ENCODE data around the gene DDX6. TPM values are rescaled to one million over a fixed set of nuclear protein-coding genes. Genes with fewer than 3 reads are reported as not detected.

DDX6 gene
- polyA plus RNA-seq, 1 of the 3 experiments (the other 2 are of a cell fraction): 7.9 TPM

DNA sequence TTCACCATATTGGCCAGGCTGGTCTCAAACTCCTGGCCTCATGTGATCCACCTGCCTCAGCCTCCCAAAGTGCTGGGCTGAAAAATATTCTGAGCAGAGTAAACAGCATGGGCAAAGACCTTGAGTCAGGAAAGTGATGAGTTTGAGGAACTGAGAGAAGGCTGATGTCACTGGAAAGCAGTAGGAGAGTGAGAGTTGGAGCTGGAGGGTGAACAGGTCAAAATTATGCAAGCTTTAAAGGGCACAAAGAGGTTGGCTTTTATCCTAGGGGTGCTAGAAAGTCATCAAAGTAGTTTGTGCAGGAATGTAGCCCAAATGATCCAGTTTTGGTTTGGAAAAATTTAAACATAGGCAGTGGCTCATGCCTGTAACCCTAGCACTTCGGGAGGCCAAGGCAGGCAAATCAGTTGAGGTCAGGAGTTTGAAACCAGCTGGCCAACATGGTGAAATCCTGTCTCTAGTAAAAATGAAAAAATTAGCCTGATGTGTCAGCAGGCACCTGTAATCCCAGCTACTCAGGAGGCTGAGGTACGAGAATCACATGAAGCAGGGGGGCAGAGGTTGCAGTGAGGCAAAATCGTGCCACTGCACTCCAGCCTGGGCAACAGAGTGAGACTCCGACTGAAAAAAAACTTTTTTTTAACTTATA lies 48.1 kb upstream of the DDX6 start:
- Histone ChIP-seq H4K20me1 (ENCODE audit: insufficient read depth) (no peaks in the 10 kb centered on the region), H3K9me2 (no peaks in the 10 kb centered on the region), H3K4me2 (no peak overlapping the region), H3K27me3 (ENCODE audit: insufficient read depth) (no peaks in the 10 kb centered on the region), H3K4me1 (ENCODE audit: control insufficient read depth in 1 of 2, insufficient read depth in 2 of 2, low read depth in 1 of 2, low read length in 1 of 2) (no peaks in the 10 kb centered on the region), H3K9me3 (no peaks in the 10 kb centered on the region), H3K79me2 (ENCODE audit: insufficient read depth) (no peaks in the 10 kb centered on the region), H3K36me3 (replicated peaks in 1 of 2; ENCODE audit: control insufficient read depth in 1 of 2, insufficient read depth in 2 of 2, low read length in 1 of 2) (no peaks in the 10 kb centered on the region), H2AFZ (ENCODE audit: low read depth) (no peak overlapping the region), H3F3A (replicated peaks; ENCODE audit: insufficient read depth) (no peaks in the 10 kb centered on the region), H3K4me3 (ENCODE audit: low read depth in 2 of 2, low read length in 1 of 2) (no peak overlapping the region), H3K9ac (no peak overlapping the region), H3K27ac (ENCODE audit: low read depth in 2 of 2, low read length in 1 of 2) (no peak overlapping the region)
- ChIA-PET CTCF (interaction anchor here (0.7 kb wide), 1 partner anchor 1705 kb away, joined by 4 read pairs; no protein-coding TSS in a partner anchor), POLR2A (interaction anchor here (0.6 kb wide), 1 partner anchor 320 kb away, joined by 3 read pairs; no protein-coding TSS in a partner anchor)
- DNase-seq: no peak
- no peak for TF ChIP-seq MEF2A (IDR thresholded peaks at IDR 0.05; ENCODE audit: borderline replicate concordance, low read depth)
- no peak for TF ChIP-seq RAD21 (IDR thresholded peaks at IDR 0.05; ENCODE audit: low read length)
- no peak for TF ChIP-seq GATA2 (CRISPR knock-in tag; IDR thresholded peaks at IDR 0.05)
- TF ChIP-seq EP300 (IDR thresholded peaks at IDR 0.05; ENCODE audit: borderline replicate concordance in 1 of 2, low read depth in 1 of 2, low read length in 1 of 2): no peak
- no peak for TF ChIP-seq FOXJ3 (CRISPR knock-in tag; IDR thresholded peaks at IDR 0.05)
- TF ChIP-seq FOSL2 (IDR thresholded peaks at IDR 0.05; ENCODE audit: borderline replicate concordance, low read depth): no peak
- no peak for TF ChIP-seq SIN3A (IDR thresholded peaks at IDR 0.05; ENCODE audit: borderline replicate concordance, low read depth, low read length)
- TF ChIP-seq TEAD4 (IDR thresholded peaks at IDR 0.05; ENCODE audit: borderline replicate concordance, insufficient read depth): no peak
- no peak for TF ChIP-seq YY1 (IDR thresholded peaks at IDR 0.05; ENCODE audit: low read depth)
- TF ChIP-seq PBX3 (IDR thresholded peaks at IDR 0.05): no peak
- WGBS (ENCODE audit: low lambda C conversion rate): 86% methylated on average over 4 of the region's 4 CpGs

- ChIA-PET POLR2A (no interaction called here), CTCF (no interaction called here)
Measured at GRCh38 chr11:118837868-118838267, 46.9 kb upstream of the DDX6 start.

More at GRCh38 chr11:118837868-118838267, 46.9 kb upstream of the DDX6 start:
- no peaks in the 10 kb centered on the region for H3K9me3 ChIP-seq
- H3F3A ChIP-seq (replicated peaks; ENCODE audit: insufficient read depth): no peaks in the 10 kb centered on the region
- no peak overlapping the region for H3K4me3 ChIP-seq (ENCODE audit: low read depth in 2 of 2, low read length in 1 of 2)
- no peaks in the 10 kb centered on the region for H4K20me1 ChIP-seq (ENCODE audit: insufficient read depth)
- WGBS (ENCODE audit: low lambda C conversion rate): 76% methylated on average over 8 of the region's 8 CpGs
- TF ChIP-seq NFIC (IDR thresholded peaks at IDR 0.05; ENCODE audit: borderline replicate concordance) (no peak), POLR2AphosphoS5 (IDR thresholded peaks at IDR 0.05; ENCODE audit: low read depth, low read length) (no peak), YY1 (IDR thresholded peaks at IDR 0.05; ENCODE audit: low read depth) (no peak), SMC3 (IDR thresholded peaks at IDR 0.05; ENCODE audit: low read depth, low read length) (no peak), MEF2A (IDR thresholded peaks at IDR 0.05; ENCODE audit: borderline replicate concordance, low read depth) (no peak), CHD2 (IDR thresholded peaks at IDR 0.05; ENCODE audit: low read length, partially characterized antibody) (no peak), IRF3 (IDR thresholded peaks at IDR 0.05; ENCODE audit: low read depth, low read length) (no peak), GATA2 (CRISPR knock-in tag; IDR thresholded peaks at IDR 0.05) (no peak), FOXJ3 (CRISPR knock-in tag; IDR thresholded peaks at IDR 0.05) (no peak)
- TF ChIP-seq, protein P1, sequence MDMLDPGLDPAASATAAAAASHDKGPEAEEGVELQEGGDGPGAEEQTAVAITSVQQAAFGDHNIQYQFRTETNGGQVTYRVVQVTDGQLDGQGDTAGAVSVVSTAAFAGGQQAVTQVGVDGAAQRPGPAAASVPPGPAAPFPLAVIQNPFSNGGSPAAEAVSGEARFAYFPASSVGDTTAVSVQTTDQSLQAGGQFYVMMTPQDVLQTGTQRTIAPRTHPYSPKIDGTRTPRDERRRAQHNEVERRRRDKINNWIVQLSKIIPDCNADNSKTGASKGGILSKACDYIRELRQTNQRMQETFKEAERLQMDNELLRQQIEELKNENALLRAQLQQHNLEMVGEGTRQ (IDR thresholded peaks at IDR 0.05; ENCODE audit: borderline replicate concordance, low read depth, low read length): no peak
- TF ChIP-seq, protein P2, sequence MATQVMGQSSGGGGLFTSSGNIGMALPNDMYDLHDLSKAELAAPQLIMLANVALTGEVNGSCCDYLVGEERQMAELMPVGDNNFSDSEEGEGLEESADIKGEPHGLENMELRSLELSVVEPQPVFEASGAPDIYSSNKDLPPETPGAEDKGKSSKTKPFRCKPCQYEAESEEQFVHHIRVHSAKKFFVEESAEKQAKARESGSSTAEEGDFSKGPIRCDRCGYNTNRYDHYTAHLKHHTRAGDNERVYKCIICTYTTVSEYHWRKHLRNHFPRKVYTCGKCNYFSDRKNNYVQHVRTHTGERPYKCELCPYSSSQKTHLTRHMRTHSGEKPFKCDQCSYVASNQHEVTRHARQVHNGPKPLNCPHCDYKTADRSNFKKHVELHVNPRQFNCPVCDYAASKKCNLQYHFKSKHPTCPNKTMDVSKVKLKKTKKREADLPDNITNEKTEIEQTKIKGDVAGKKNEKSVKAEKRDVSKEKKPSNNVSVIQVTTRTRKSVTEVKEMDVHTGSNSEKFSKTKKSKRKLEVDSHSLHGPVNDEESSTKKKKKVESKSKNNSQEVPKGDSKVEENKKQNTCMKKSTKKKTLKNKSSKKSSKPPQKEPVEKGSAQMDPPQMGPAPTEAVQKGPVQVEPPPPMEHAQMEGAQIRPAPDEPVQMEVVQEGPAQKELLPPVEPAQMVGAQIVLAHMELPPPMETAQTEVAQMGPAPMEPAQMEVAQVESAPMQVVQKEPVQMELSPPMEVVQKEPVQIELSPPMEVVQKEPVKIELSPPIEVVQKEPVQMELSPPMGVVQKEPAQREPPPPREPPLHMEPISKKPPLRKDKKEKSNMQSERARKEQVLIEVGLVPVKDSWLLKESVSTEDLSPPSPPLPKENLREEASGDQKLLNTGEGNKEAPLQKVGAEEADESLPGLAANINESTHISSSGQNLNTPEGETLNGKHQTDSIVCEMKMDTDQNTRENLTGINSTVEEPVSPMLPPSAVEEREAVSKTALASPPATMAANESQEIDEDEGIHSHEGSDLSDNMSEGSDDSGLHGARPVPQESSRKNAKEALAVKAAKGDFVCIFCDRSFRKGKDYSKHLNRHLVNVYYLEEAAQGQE (IDR thresholded peaks at IDR 0.05; ENCODE audit: low read depth, low read length): no peak
- H3K4me1 ChIP-seq (ENCODE audit: control insufficient read depth in 1 of 2, insufficient read depth in 2 of 2, low read depth in 1 of 2, low read length in 1 of 2): no peaks in the 10 kb centered on the region
- no peak overlapping the region for H3K4me2 ChIP-seq
- H3K27ac ChIP-seq (ENCODE audit: low read depth in 2 of 2, low read length in 1 of 2): no peak overlapping the region
- H2AFZ ChIP-seq (ENCODE audit: low read depth): no peak overlapping the region
- no peaks in the 10 kb centered on the region for H3K27me3 ChIP-seq (ENCODE audit: insufficient read depth)
- no peak for DNase-seq
- no peaks in the 10 kb centered on the region for H3K36me3 ChIP-seq (replicated peaks in 1 of 2; ENCODE audit: control insufficient read depth in 1 of 2, insufficient read depth in 2 of 2, low read length in 1 of 2)
- no peaks in the 10 kb centered on the region for H3K79me2 ChIP-seq (ENCODE audit: insufficient read depth)
- H3K9me2 ChIP-seq: no peaks in the 10 kb centered on the region
- no peak overlapping the region for H3K9ac ChIP-seq
